ENCODE measurements around the gene ACTG1. TPM values are rescaled to one million over a fixed set of nuclear protein-coding genes. Genes with fewer than 3 reads are reported as not detected.

The ACTG1 gene
- total and polyA plus RNA-seq, 2 of the 13 experiments (the other 11 are each of a cell fraction or from before 2014, with no cell fraction given) = 973 to 1,138 TPM

- Histone ChIP-seq H3K79me2 (ENCODE audit: insufficient read depth, low read length) (no peaks in the 10 kb centered on the region), H3K27ac (ENCODE audit: extremely low read length, insufficient read depth, low read length) (no peak overlapping the region), H3K27me3 (ENCODE audit: control insufficient read depth in 1 of 2, insufficient read depth in 2 of 2, low read length in 2 of 2) (no peaks in the 10 kb centered on the region), H2AFZ (ENCODE audit: low read length) (no peak overlapping the region), H3K4me3 (replicated peaks in 1 of 3; ENCODE audit: insufficient read depth in 1 of 3, low read depth in 2 of 3, low read length in 3 of 3) (no peak overlapping the region), H3K4me1 (ENCODE audit: insufficient read depth, low read length) (peaks cover 13% of the 10 kb centered on the region), H4K20me1 (ENCODE audit: insufficient read depth, low read length) (no peaks in the 10 kb centered on the region), H3K9me3 (ENCODE audit: low read length) (peaks cover 7% of the 10 kb centered on the region; the same call in 1 of the 2 replicates), H3K9ac (ENCODE audit: insufficient read depth, low read depth, low read length) (no peak overlapping the region), H3K4me2 (ENCODE audit: low read depth, low read length) (no peak overlapping the region), H3K36me3 (replicated peaks in 1 of 2; ENCODE audit: control insufficient read depth in 1 of 2, insufficient read depth in 2 of 2, low read length in 2 of 2) (peaks cover 4 to 14% of the 10 kb centered on the region in 2 experiments)
- 71% methylated on average over 64 of the region's 89 CpGs for WGBS (ENCODE audit: low lambda C conversion rate)
- POLR2A ChIA-PET = interaction anchor here (0.7 kb wide), 1 partner anchor 21 kb away, joined by 3 read pairs; no protein-coding TSS in a partner anchor
- DNase-seq (ENCODE audit: low spot score) = no peak
- no peak for FAIRE-seq
- peak; percentile 47; the same call in 1 of the 2 replicates for TF ChIP-seq AKAP8 (CRISPR knock-in tag; IDR thresholded peaks at IDR 0.05)
- TF ChIP-seq ZNF704 (CRISPR knock-in tag; IDR thresholded peaks at IDR 0.05; ENCODE audit: borderline replicate concordance) = no peak
- 0 out of 2 replicates have a peak, but pooled peaks have one; percentile 17 for TF ChIP-seq HNRNPL (IDR thresholded peaks at IDR 0.05; ENCODE audit: low read depth, low read length)
- TF ChIP-seq, protein P1, sequence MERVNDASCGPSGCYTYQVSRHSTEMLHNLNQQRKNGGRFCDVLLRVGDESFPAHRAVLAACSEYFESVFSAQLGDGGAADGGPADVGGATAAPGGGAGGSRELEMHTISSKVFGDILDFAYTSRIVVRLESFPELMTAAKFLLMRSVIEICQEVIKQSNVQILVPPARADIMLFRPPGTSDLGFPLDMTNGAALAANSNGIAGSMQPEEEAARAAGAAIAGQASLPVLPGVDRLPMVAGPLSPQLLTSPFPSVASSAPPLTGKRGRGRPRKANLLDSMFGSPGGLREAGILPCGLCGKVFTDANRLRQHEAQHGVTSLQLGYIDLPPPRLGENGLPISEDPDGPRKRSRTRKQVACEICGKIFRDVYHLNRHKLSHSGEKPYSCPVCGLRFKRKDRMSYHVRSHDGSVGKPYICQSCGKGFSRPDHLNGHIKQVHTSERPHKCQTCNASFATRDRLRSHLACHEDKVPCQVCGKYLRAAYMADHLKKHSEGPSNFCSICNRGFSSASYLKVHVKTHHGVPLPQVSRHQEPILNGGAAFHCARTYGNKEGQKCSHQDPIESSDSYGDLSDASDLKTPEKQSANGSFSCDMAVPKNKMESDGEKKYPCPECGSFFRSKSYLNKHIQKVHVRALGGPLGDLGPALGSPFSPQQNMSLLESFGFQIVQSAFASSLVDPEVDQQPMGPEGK (CRISPR knock-in tag; IDR thresholded peaks at IDR 0.05) = peak; percentile 48; the same call in 1 of the 2 replicates
- TF ChIP-seq PLSCR1 (CRISPR knock-in tag; IDR thresholded peaks at IDR 0.05; ENCODE audit: borderline replicate concordance) = no peak
- no peak for TF ChIP-seq ZNF350 (CRISPR knock-in tag; IDR thresholded peaks at IDR 0.05; ENCODE audit: borderline replicate concordance, low read depth)
- TF ChIP-seq SALL2 (CRISPR knock-in tag; IDR thresholded peaks at IDR 0.05) = no peak
- TF ChIP-seq HOXA3 (CRISPR knock-in tag; IDR thresholded peaks at IDR 0.05) = no peak
- peak; percentile 95 for TF ChIP-seq AGO1 (IDR thresholded peaks at IDR 0.05; ENCODE audit: low read depth, low read length, poor library complexity, severe bottlenecking)
- TF ChIP-seq JUND (CRISPR knock-in tag; IDR thresholded peaks at IDR 0.05) = no peak
- TF ChIP-seq STAG1 (CRISPR knock-in tag; IDR thresholded peaks at IDR 0.05) = no peak
- no peak for TF ChIP-seq CBX5 (CRISPR knock-in tag; IDR thresholded peaks at IDR 0.05; ENCODE audit: borderline replicate concordance)
- peak; percentile 58; the same call in 1 of the 2 replicates for TF ChIP-seq KDM2A (CRISPR knock-in tag; IDR thresholded peaks at IDR 0.05; ENCODE audit: borderline replicate concordance, low read depth)
- TF ChIP-seq AGO2 (optimal IDR thresholded peaks at IDR 0.05; ENCODE audit: low read depth, low read length) = peak; percentile 57
- no peak for TF ChIP-seq ZNF12 (CRISPR knock-in tag; IDR thresholded peaks at IDR 0.05)
- TF ChIP-seq HOXD1 (CRISPR knock-in tag; IDR thresholded peaks at IDR 0.05) = no peak
- TF ChIP-seq ZFY (CRISPR knock-in tag; IDR thresholded peaks at IDR 0.05) = 0 out of 2 replicates have a peak, but pooled peaks have one; percentile 17
- TF ChIP-seq SAFB2 (CRISPR knock-in tag; IDR thresholded peaks at IDR 0.05; ENCODE audit: borderline replicate concordance, low read depth) = 0 out of 2 replicates have a peak, but pooled peaks have one; percentile 37
- CTCF ChIA-PET (ENCODE audit: low intra/inter-chr PET ratio, low total read pairs) = interaction anchor here (1.9 kb wide), 1 partner anchor 284 kb away, joined by 8 read pairs; no protein-coding TSS in a partner anchor
- intact Hi-C loops (cut with micrococcal nuclease; ENCODE audit: unreplicated experiment) (no loop called here), in situ Hi-C loops (cut with HindIII; ENCODE audit: extremely low pct_ligation_motif_present, low pct_unique_long_range_greater_than_20kb) (no loop called here)
- no peak; the same call in 2 of the 3 replicates for ATAC-seq
- BruUV-seq (replicated peaks) = no TSS peak
Observed at GRCh38 chr17:81536299-81537290, 24.0 kb upstream of the ACTG1 start.
